NCI-H1930 (cell line): Measurements from ENCODE around the gene PCP2.

Experiments
- DNase-seq, 2 experiments: peaks; one replicate each; lab custom pipeline; 2025; lab: John Stamatoyannopoulos, UW

Gene PCP2

GRCh38 chr19:7596211-7596937 is 37.1 kb downstream of the PCP2 start:
- DNase-seq = no peak

- peak; percentile 63 to 70 for DNase-seq
These were observed 37.9 kb downstream of the PCP2 start, which contains the start of gene CAMSAP3 for GRCh38 chr19:7595466-7596133. CAMSAP3 (plus strand) TSS chr19:7595863; CDS start chr19:7596003, 140 bp downstream.

DNA sequence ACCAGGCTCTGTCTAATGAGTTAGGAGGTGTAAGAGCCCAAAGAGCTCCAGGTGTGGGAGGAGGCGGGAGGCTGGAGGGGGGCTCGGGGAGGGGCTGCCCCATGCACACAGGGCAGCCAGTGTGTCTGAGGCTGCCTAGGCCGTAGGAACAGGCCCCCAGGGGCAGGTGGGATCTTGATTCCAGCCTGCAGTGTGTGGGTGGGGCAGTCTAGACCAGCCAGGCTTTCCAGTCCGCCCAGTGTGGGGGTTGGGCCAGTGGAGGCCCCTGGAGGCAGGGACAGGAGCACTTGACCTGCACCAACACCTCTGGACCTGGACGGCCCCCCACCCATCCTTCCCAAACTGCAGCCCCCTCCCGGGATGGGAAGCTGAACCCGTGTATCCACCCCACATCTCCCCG is 43.3 kb downstream of the PCP2 start:
- DNase-seq = no peak

GRCh38 chr19:7589822-7590221 is 43.7 kb downstream of the PCP2 start:
- no peak for DNase-seq

- DNase-seq = no peak
These were observed 51.1 kb downstream of the PCP2 start for GRCh38 chr19:7582446-7582845.
